HFFc6 (cell line): ENCODE data around the gene MSN. TPM values are rescaled to one million over a fixed set of nuclear protein-coding genes. Genes with fewer than 3 reads are reported as not detected.
"Not testable (repeated sequence)": the region's sequence is repeated elsewhere in the genome, so short reads cannot be mapped to it uniquely, and the experiment has no call there.

Source experiments
- DNase-seq: peaks from one replicate; pipeline ENCODE4 v3.0.0-alpha.2; 2018
- H3K27ac Mint-ChIP-seq: 2 replicates; pipeline ENCODE4 v1.8.0; 2020; ENCODE audit warnings: mild to moderate bottlenecking, mixed read lengths
- H3K27me3 Mint-ChIP-seq: 2 replicates; pipeline ENCODE4 v1.8.0; 2021; ENCODE audit warnings: mild to moderate bottlenecking, moderate library complexity, mixed read lengths; ENCODE audit not compliant: insufficient read depth
- H3K36me3 Mint-ChIP-seq: 2 replicates; pipeline ENCODE4 v1.8.0; 2021; ENCODE audit warnings: low read depth, mixed read lengths
- H3K4me1 Mint-ChIP-seq: 2 replicates; pipeline ENCODE4 v1.8.0; 2020; ENCODE audit warnings: low read depth, mixed read lengths
- H3K4me3 Mint-ChIP-seq: 2 replicates; pipeline ENCODE4 v1.8.0; 2020; ENCODE audit warnings: mild to moderate bottlenecking, moderate library complexity, mixed read lengths
- H3K9me3 Mint-ChIP-seq: 2 replicates; pipeline ENCODE4 v1.8.0; 2020; ENCODE audit warnings: mild to moderate bottlenecking, mixed read lengths
- CTCF ChIP-seq: fragments of 200-600 bp; sonication (generic); IDR thresholded peaks from 2 replicates; pipeline ENCODE4 v1.5.0; 2021; ENCODE audit warnings: antibody characterized with exemption, mild to moderate bottlenecking
- long read RNA-seq: library from polyadenylated mRNA; unstranded; transcript quantifications from one replicate; pipeline ENCODE4 v2.0.0, GENCODE V29; 2019
- total RNA-seq, 6 experiments: library from RNA; stranded (reverse); fragmentation: NEBNext Ultra II Directional; extraction: Animal tissue kit (Norgen Biotek cat#: 25700); gene quantifications; 2 replicates in 1 of 6; 3 replicates in 5 of 6; pipeline ENCODE4 v1.2.3, GENCODE V29; 2021

The MSN gene
- 100 to 1,000 TPM; 410 to 540 (median 485) TPM for total RNA-seq
- long read RNA-seq, transcript MSN-201 (13 exons, 3,944 nt), result major isoform, 129 of 211 reads
- long read RNA-seq, partial matches to known transcripts, result 72 of 211 reads
- long read RNA-seq, other reads (novel, unspliced or antisense), result 10 of 211 reads

DNA sequence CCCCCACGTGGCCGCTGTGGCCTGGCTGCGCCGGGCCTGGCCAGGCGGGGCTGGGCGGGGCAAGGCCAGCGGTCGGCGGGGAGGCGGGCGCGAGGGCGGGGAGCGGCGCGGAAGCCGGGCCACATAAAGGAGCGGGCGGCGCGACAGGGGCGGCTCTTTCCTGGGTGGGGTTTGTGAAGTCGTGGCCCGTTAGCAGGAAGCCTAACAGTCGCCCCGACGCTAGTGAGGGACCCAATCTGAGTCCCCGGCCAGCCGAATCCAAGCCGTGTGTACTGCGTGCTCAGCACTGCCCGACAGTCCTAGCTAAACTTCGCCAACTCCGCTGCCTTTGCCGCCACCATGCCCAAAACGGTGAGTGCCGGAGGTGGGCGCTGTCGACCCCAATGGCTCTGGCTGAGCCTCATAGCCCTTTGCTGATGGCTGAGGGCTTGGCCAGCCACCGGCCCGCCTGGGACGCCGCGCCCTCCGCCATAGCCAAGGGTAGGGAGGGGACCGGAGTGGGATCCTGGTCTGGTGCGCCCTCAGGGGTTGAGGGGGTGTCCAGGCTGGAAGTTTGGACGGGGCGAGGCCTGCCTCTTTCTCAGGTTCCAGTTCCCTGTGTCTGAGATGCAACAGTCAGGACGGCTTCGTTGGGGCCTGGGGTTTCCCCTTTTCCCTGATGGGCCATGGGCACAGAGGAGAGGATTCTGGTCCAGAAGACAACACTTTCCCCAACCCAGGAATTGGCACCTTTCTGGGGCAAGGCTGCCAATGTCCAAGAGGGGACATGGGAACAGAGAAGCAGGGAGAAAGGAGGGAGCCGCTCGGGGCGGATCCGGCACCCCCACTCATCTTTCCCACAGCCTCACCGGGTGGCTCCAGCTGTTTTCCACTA is at the start of gene MSN:
Gene MSN (plus strand): TSS at position 152 of the 874 bp plus-strand sequence. CDS start 188 bp downstream, at position 340.
- peak; percentile 39 for DNase-seq
- Mint-ChIP-seq H3K4me3 (peak within 1 kb of the TSS; percentile 95), H3K36me3 (peaks cover 33% of the 10 kb centered on the region), H3K9me3 (no peaks in the 10 kb centered on the region), H3K27me3 (no peaks in the 10 kb centered on the region), H3K4me1 (peaks cover 40% of the 10 kb centered on the region), H3K27ac (peak within 1 kb of the TSS; percentile 100)
- TF ChIP-seq CTCF, result 0 out of 2 replicates have a peak, but pooled peaks have one; percentile 18

- H3K27ac Mint-ChIP-seq, H3K27me3 Mint-ChIP-seq, H3K36me3 Mint-ChIP-seq, H3K4me1 Mint-ChIP-seq, DNase-seq, H3K4me3 Mint-ChIP-seq, H3K9me3 Mint-ChIP-seq: not testable (repeated sequence)
Observed at GRCh38 chrX:65620096-65620705, 47.3 kb upstream of the MSN start.

DNA sequence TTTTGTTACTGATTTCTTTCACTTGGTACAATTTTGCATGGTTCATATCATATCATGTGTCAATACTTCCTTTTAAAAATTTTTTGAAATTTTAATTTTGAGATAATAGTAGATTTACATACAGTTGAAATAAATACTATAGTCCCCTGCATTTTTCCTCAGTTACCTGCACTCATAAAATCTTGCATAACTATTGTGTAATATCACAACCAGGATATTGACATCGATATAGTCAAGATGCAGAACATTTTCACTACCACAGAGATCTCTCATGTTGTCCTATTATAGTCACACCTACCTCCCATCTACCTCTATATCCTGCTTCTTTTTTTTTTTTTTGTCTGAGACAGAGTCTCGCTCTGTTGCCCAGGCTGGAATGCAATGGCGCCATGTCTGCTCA is 36.7 kb upstream of the MSN start:
- Mint-ChIP-seq H3K36me3 (no peaks in the 10 kb centered on the region), H3K9me3 (no peaks in the 10 kb centered on the region), H3K27ac (no peak overlapping the region), H3K4me3 (no peak overlapping the region), H3K27me3 (peaks cover 5% of the 10 kb centered on the region), H3K4me1 (peaks cover 21% of the 10 kb centered on the region)
- DNase-seq, result no peak
- TF ChIP-seq CTCF, result no peak

DNA sequence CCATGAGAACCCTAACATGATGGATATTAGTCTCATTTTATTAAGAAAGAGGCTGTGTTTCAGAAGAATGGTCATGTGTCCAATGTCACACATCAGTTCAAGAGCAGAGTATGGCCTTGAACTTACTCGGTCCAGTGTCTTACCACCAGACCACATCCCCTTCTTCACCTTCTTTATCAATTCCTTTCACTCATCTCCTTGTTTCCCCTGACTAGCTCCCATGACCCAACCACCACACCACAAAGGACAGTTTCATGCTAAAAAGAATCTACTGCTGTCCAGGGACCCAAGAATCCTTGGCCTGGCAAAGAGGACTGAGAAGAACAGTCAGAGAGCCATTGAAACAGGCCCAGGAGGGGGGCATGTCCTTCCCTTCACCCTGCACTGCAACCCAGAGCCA is 33.6 kb upstream of the MSN start:
- Mint-ChIP-seq H3K27me3 (peaks cover 3% of the 10 kb centered on the region), H3K4me3 (no peak overlapping the region), H3K4me1 (peaks cover 28% of the 10 kb centered on the region), H3K9me3 (no peaks in the 10 kb centered on the region), H3K27ac (no peak overlapping the region), H3K36me3 (no peaks in the 10 kb centered on the region)
- DNase-seq, result no peak
- TF ChIP-seq CTCF, result no peak

- Mint-ChIP-seq H3K27ac (no peak overlapping the region; the same call in 1 of the 2 replicates), H3K9me3 (no peaks in the 10 kb centered on the region), H3K4me1 (peaks cover 28% of the 10 kb centered on the region), H3K27me3 (peaks cover 2% of the 10 kb centered on the region), H3K4me3 (no peak overlapping the region), H3K36me3 (no peaks in the 10 kb centered on the region)
- no peak for TF ChIP-seq CTCF
- DNase-seq, result no peak
Observed at GRCh38 chrX:65634732-65635131, 32.7 kb upstream of the MSN start.

- TF ChIP-seq CTCF, result no peak
- no peaks in the 10 kb centered on the region for H3K9me3 Mint-ChIP-seq
- peak overlapping the region; percentile 52 for H3K27ac Mint-ChIP-seq
- DNase-seq, result peak; percentile 10
- peak overlapping the region; percentile 11; the same call in 1 of the 2 replicates for H3K4me3 Mint-ChIP-seq
- H3K27me3 Mint-ChIP-seq, result peaks cover 2% of the 10 kb centered on the region
- H3K4me1 Mint-ChIP-seq, result peaks cover 28% of the 10 kb centered on the region
- no peaks in the 10 kb centered on the region for H3K36me3 Mint-ChIP-seq
Observed at GRCh38 chrX:65635378-65635777, 32.1 kb upstream of the MSN start.
